ENCODE data around the gene EGFR.

The EGFR gene

DNA sequence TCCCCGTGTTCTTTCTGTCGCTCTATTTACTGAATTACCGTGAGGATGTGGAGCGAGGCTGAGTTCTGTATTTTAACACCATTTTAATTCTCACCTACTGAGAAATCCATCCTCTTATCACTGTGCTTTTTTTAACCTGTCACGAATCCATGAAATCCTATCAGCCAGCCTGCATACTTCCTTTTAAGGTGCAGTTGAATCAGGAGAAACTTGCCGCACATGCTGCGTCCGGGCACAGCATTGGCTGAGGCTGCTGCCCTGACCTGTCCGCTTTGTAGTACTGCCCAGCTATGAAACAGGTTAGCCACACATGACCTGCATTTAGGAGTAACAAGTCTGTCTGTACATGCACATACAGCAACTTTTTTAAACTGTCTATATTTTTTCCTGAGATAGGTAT, 82.5 kb downstream of the EGFR start:
- Histone ChIP-seq H3K36me3 (replicated peaks; ENCODE audit: insufficient read depth, low read length) (no peaks in the 10 kb centered on the region), H3K9me3 (replicated peaks; ENCODE audit: insufficient read depth, low read length) (no peaks in the 10 kb centered on the region), H4K20me1 (ENCODE audit: insufficient read depth, low read length) (no peaks in the 10 kb centered on the region), H3K27ac (ENCODE audit: low read length) (no peak overlapping the region), H3K9ac (ENCODE audit: low read length) (no peak overlapping the region), H3K4me2 (ENCODE audit: low read depth, low read length) (no peak overlapping the region), H3K79me2 (ENCODE audit: low read length) (no peaks in the 10 kb centered on the region), H3K4me3 (ENCODE audit: low read length) (no peak overlapping the region), H3K9me2 (replicated peaks; ENCODE audit: insufficient read depth, low read length) (no peaks in the 10 kb centered on the region), H3K4me1 (ENCODE audit: low read length) (no peaks in the 10 kb centered on the region), H2AFZ (ENCODE audit: low read length) (no peak overlapping the region), H3K27me3 (replicated peaks; ENCODE audit: insufficient read depth, low read length) (no peaks in the 10 kb centered on the region), H3F3A (ENCODE audit: insufficient read depth, low read length) (no peaks in the 10 kb centered on the region)
- TF ChIP-seq EZH2 (optimal IDR thresholded peaks at IDR 0.05; ENCODE audit: low read depth, low read length) (no peak), EZH2phosphoT487 (IDR thresholded peaks at IDR 0.05; ENCODE audit: low read length) (no peak)
- TF ChIP-seq, protein P1, sequence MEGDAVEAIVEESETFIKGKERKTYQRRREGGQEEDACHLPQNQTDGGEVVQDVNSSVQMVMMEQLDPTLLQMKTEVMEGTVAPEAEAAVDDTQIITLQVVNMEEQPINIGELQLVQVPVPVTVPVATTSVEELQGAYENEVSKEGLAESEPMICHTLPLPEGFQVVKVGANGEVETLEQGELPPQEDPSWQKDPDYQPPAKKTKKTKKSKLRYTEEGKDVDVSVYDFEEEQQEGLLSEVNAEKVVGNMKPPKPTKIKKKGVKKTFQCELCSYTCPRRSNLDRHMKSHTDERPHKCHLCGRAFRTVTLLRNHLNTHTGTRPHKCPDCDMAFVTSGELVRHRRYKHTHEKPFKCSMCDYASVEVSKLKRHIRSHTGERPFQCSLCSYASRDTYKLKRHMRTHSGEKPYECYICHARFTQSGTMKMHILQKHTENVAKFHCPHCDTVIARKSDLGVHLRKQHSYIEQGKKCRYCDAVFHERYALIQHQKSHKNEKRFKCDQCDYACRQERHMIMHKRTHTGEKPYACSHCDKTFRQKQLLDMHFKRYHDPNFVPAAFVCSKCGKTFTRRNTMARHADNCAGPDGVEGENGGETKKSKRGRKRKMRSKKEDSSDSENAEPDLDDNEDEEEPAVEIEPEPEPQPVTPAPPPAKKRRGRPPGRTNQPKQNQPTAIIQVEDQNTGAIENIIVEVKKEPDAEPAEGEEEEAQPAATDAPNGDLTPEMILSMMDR (IDR thresholded peaks at IDR 0.05; ENCODE audit: low read length): no peak
- DNase-seq: no peak

DNA sequence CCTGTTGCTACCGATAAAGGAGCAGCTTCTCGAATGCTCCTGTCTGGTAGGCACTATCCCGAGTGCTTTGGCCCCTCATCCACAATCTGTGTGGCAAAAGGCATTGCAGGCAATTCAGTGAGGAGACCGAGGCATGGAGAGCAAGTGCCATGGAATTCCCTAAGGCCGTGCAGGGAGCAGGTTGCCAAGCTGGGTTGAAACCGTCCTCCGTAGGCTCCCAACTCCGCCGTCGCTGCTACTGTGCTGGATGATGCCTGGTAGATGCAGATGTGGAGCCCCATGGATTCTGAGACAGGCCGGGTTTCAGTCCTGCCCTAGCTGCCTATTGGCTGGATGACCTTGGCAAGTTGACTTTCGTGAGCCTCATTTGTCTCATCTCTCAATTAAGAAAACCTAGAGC, 85.3 kb downstream of the EGFR start:
- H3K36me3 ChIP-seq (replicated peaks; ENCODE audit: insufficient read depth, low read length): no peaks in the 10 kb centered on the region
- no peaks in the 10 kb centered on the region for H3F3A ChIP-seq (ENCODE audit: insufficient read depth, low read length)
- no peak overlapping the region for H3K4me3 ChIP-seq (ENCODE audit: low read length)
- DNase-seq: no peak
- no peaks in the 10 kb centered on the region for H3K9me3 ChIP-seq (replicated peaks; ENCODE audit: insufficient read depth, low read length)
- no peak overlapping the region for H3K27ac ChIP-seq (ENCODE audit: low read length)
- H4K20me1 ChIP-seq (ENCODE audit: insufficient read depth, low read length): no peaks in the 10 kb centered on the region
- TF ChIP-seq, protein P1 (IDR thresholded peaks at IDR 0.05; ENCODE audit: low read length): no peak
- TF ChIP-seq EZH2phosphoT487 (IDR thresholded peaks at IDR 0.05; ENCODE audit: low read length) (no peak), EZH2 (optimal IDR thresholded peaks at IDR 0.05; ENCODE audit: low read depth, low read length) (no peak)
- no peak overlapping the region for H3K4me2 ChIP-seq (ENCODE audit: low read depth, low read length)
- H3K79me2 ChIP-seq (ENCODE audit: low read length): no peaks in the 10 kb centered on the region
- H3K27me3 ChIP-seq (replicated peaks; ENCODE audit: insufficient read depth, low read length): no peaks in the 10 kb centered on the region
- no peaks in the 10 kb centered on the region for H3K4me1 ChIP-seq (ENCODE audit: low read length)
- H3K9me2 ChIP-seq (replicated peaks; ENCODE audit: insufficient read depth, low read length): no peaks in the 10 kb centered on the region
- no peak overlapping the region for H2AFZ ChIP-seq (ENCODE audit: low read length)
- H3K9ac ChIP-seq (ENCODE audit: low read length): no peak overlapping the region

DNA sequence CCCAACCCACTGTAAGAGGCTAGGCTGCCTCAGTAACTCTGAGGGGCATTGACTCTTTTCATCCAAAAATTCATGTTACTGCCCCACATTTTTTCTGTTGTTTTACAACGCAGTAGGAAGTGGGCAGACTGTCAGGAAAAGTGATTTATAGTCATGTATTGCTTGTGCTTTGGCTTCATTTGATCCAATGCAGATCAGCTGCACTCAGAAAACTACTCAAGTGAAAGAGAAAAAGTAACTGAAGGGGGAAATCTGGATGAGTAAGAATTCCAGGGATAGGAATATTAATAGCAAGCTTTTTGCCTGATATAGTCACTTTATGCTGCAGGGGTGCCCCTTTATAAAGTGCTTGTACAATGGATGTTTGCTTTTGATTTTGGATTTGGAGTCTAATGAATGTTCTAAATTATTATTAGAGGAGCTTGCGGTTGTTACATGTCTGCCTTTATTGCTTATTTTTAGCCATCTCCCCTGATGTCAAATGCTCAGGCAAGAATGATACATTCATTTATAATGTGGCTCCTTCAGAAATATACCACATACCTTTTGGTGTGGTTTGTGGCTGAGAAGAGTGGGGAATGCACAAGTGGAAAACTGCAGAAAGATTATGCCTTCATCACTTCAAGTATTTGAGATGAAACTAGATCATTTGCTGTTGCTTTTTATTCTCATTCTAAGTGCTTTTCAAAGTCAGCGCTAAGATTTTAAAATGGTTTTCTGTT, 86.1 kb downstream of the EGFR start:
- no peaks in the 10 kb centered on the region for H3K4me1 ChIP-seq (ENCODE audit: low read length)
- H3K36me3 ChIP-seq (replicated peaks; ENCODE audit: insufficient read depth, low read length): no peaks in the 10 kb centered on the region
- no peak for DNase-seq

More for the DNA sequence above, 86.1 kb downstream of the EGFR start:
- H3K79me2 ChIP-seq (ENCODE audit: low read length): no peaks in the 10 kb centered on the region
- no peaks in the 10 kb centered on the region for H4K20me1 ChIP-seq (ENCODE audit: insufficient read depth, low read length)
- no peak for TF ChIP-seq EZH2phosphoT487 (IDR thresholded peaks at IDR 0.05; ENCODE audit: low read length)
- TF ChIP-seq EZH2 (optimal IDR thresholded peaks at IDR 0.05; ENCODE audit: low read depth, low read length): no peak
- TF ChIP-seq, protein P1 (IDR thresholded peaks at IDR 0.05; ENCODE audit: low read length): no peak
- no peaks in the 10 kb centered on the region for H3K9me3 ChIP-seq (replicated peaks; ENCODE audit: insufficient read depth, low read length)
- no peaks in the 10 kb centered on the region for H3K9me2 ChIP-seq (replicated peaks; ENCODE audit: insufficient read depth, low read length)
- no peak overlapping the region for H3K27ac ChIP-seq (ENCODE audit: low read length)
- H2AFZ ChIP-seq (ENCODE audit: low read length): no peak overlapping the region
- no peaks in the 10 kb centered on the region for H3F3A ChIP-seq (ENCODE audit: insufficient read depth, low read length)
- H3K9ac ChIP-seq (ENCODE audit: low read length): no peak overlapping the region
- H3K27me3 ChIP-seq (replicated peaks; ENCODE audit: insufficient read depth, low read length): no peaks in the 10 kb centered on the region
- H3K4me3 ChIP-seq (ENCODE audit: low read length): no peak overlapping the region
- no peak overlapping the region for H3K4me2 ChIP-seq (ENCODE audit: low read depth, low read length)
